Ectodermal cell (in vitro differentiated cells): ENCODE measurements around the gene TNS1.

Experiments used
- H3K27ac ChIP-seq: 2 replicates; pipeline ENCODE4 v1.7.0; 2013; ENCODE audit warnings: mild to moderate bottlenecking, low read depth, low read length; ENCODE audit not compliant: insufficient read depth, poor library complexity, severe bottlenecking
- H3K27me3 ChIP-seq: 2 replicates; pipeline ENCODE4 v1.7.0; 2013; ENCODE audit warnings: mild to moderate bottlenecking, low read length; ENCODE audit not compliant: insufficient read depth, control insufficient read depth, poor library complexity, severe bottlenecking
- H3K36me3 ChIP-seq: one replicate; pipeline ENCODE4 v1.7.0; 2013; ENCODE audit warnings: low read length; ENCODE audit not compliant: control insufficient read depth, insufficient read depth
- H3K4me1 ChIP-seq: one replicate; pipeline ENCODE4 v1.7.0; 2013; ENCODE audit warnings: low read length; ENCODE audit not compliant: control insufficient read depth, insufficient read depth
- H3K4me3 ChIP-seq: 2 replicates; pipeline ENCODE4 v1.7.0; 2013; ENCODE audit warnings: low read depth, low read length, control low read depth; ENCODE audit not compliant: insufficient read depth
- H3K9me3 ChIP-seq: 2 replicates; pipeline ENCODE4 v1.7.0; 2013; ENCODE audit warnings: mild to moderate bottlenecking, low read length, moderate library complexity; ENCODE audit not compliant: control insufficient read depth
- WGBS, 2 experiments: methylation state at CpG; one replicate each; pipeline ENCODE4 v1.1.7; 2013; ENCODE audit warnings: missing lambda C conversion rate in 2 of 2; 5-methylcytosine and 5-hydroxymethylcytosine counted together

The TNS1 gene

DNA sequence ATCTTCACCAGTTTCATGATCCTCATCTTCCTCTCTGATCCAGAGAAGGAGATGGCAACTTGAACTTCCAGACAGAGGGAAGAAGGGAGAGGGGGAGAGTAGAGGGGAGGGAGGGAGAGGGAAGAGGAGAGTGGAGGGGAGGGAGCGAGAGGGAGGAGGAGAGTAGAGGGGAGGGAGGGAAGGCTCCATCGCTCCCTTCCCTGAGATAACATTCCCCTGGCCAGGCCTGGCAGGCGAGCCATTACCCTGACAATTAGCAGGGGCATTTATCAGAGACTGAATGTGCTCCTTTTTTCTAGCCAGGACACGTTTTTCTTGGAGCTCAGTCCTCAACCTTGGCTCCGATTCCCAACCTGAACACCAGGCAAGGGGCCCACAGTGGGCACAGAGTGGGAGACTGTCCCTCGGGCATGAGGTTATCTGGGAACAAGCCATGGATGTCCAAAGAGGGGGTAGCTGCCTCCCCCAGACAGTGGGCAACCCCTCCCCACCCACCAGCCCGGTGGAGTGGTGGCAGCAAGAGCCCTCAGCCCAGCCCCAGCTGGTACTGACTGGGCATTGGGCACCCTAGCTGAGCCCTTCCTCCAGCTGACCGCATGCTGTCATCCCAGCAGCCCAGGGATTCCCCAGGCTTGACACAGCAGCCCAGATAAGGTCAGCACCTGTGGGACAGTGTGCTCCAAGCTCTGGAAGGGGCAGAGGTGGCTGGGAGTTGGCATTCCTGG lies 81.8 kb downstream of the TNS1 start:
- Histone ChIP-seq H3K4me3 (no peak overlapping the region), H3K27me3 (peaks cover 10% of the 10 kb centered on the region), H3K27ac (no peak overlapping the region), H3K4me1 (peaks cover 34% of the 10 kb centered on the region), H3K9me3 (no peaks in the 10 kb centered on the region), H3K36me3 (no peaks in the 10 kb centered on the region)
- 49 to 54% methylated on average over 8 of the region's 8 CpGs for WGBS, 2 experiments

DNA sequence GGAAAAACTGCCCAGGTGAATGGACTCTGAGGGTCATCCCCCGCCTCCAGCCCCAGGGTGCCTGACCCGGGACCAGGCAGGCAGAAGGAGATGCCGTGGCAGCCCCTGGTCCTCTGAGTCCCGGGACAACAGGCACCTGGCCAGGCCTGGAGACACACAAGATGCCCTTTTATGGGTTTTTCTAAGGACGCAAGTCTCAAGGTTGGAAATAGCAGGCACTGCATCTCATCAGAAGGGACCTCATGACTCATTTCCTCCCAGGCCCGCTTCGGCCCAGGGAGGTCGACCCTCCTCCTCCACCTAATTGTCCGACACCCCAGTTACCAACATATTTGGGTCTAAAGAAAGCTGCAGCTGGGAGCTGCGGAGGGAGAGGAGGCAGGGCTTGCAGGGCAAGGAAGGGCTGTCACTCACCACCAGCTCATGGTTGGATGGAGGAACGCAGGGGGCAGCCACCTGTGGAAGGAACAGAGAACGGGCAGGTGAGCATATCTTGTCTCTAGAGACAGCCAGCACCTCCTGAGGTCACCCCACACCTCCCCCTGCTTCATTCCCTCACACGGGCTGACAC lies 82.9 kb downstream of the TNS1 start:
- H3K27ac ChIP-seq = no peak overlapping the region
- peaks cover 34% of the 10 kb centered on the region for H3K4me1 ChIP-seq
- H3K9me3 ChIP-seq = no peaks in the 10 kb centered on the region
- no peaks in the 10 kb centered on the region for H3K36me3 ChIP-seq
- WGBS, 2 experiments = 32 to 36% methylated on average over 13 of the region's 13 CpGs
- H3K27me3 ChIP-seq = peaks cover 10% of the 10 kb centered on the region
- no peak overlapping the region for H3K4me3 ChIP-seq

DNA sequence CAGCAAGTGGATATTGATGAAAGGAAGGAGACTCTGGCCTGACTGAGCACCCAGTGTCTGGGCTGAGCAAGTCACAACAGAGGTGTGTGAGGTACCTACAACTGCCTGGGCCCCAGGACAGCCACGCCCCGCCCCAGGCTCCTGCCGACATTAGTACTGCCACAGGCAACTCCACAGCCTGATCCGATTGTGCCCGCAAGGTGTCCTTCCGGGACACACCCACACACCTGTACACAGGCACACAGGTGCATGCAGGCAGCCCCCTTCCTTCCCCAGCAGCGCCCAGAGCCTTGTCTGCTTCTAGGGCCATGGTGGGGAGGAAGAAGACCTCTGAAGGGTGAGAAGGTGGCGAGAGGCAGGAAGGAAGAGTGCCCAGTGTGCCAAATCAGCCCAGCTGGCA lies 83.6 kb downstream of the TNS1 start:
- Histone ChIP-seq H3K27me3 (peaks cover 10% of the 10 kb centered on the region), H3K4me1 (peaks cover 34% of the 10 kb centered on the region), H3K27ac (no peak overlapping the region), H3K9me3 (no peaks in the 10 kb centered on the region), H3K4me3 (no peak overlapping the region), H3K36me3 (no peaks in the 10 kb centered on the region)
- WGBS, 2 experiments = 83 to 84% methylated on average over 8 of the region's 8 CpGs

DNA sequence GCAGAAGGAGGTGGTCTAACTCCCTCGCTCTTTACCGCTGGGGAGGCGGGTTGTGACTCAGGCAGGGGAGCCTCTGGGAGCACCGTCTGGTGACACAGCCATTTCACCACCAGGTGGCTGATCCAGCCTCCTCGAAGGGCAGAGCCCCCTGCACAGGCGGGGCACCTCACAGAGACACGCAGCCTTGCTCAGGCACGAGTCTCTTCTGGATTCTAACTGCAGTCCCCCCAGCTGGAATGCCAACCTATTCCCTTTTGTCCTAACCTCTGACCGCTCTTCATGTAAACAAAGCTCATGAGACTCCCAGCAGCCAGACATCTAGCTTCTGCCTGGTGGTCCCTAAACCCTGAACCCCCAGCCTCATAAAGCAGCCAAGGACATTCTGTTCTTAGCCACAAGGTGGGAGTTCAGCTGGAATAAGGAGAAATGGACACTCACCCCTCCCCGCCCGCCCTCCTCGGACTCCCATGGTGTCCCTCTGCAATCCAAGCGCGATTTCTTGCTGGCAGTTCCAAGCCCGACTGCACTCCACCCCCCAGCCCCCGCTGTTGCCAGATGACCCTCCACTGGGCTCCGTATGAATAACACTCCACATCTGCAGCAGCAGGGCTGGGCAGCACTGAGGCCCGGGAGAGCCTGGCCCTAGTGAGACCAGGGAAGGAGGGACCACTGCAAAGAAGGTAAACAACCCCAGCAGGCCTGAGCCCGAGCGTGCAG lies 84.3 kb downstream of the TNS1 start:
- Histone ChIP-seq H3K4me1 (peaks cover 34% of the 10 kb centered on the region), H3K4me3 (no peak overlapping the region), H3K27me3 (peaks cover 10% of the 10 kb centered on the region), H3K9me3 (no peaks in the 10 kb centered on the region), H3K36me3 (no peaks in the 10 kb centered on the region), H3K27ac (no peak overlapping the region)
- WGBS, 2 experiments = 15 to 17% methylated on average over 20 of the region's 20 CpGs

DNA sequence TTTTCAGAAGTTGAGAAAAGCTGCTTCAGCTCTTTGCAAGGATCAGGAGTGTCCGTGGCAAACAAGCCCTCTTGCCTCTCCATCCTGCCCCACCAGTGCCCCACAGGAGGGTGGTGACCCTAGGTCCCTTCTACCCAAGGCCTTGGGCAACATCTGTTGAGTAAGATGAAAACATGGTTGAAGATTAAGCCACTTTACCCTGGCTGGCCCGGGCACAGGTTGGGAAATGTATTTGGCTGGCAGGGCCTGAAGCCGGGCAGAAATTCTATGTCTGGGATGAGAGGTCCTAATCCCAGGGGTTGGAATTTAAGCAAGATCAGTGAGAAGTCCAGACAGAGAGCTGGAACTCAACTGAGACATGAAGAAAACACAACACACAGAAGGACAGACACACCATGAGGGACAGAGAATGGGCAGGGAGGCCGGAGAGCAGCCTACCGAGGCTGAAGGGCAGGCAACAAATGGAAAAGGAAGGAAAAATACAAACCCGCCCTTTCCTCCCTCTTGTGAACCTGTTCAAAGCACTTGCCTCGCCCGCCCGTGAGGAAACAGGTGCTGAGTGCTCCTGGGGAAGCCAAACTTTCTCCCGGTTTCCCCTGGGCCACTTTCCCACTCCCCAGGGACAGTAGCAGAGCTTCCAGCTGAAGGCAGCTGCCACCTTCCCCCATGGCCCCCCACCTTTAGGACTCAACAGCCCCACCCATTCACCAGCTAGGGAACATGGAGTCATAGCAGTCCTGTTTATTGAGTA lies 86.1 kb downstream of the TNS1 start:
- no peaks in the 10 kb centered on the region for H3K36me3 ChIP-seq
- no peak overlapping the region for H3K27ac ChIP-seq
- H3K9me3 ChIP-seq = no peaks in the 10 kb centered on the region
- 89 to 93% methylated on average over 10 of the region's 10 CpGs for WGBS, 2 experiments
- H3K27me3 ChIP-seq = peaks cover 13% of the 10 kb centered on the region
- no peak overlapping the region for H3K4me3 ChIP-seq
- peaks cover 37% of the 10 kb centered on the region for H3K4me1 ChIP-seq

DNA sequence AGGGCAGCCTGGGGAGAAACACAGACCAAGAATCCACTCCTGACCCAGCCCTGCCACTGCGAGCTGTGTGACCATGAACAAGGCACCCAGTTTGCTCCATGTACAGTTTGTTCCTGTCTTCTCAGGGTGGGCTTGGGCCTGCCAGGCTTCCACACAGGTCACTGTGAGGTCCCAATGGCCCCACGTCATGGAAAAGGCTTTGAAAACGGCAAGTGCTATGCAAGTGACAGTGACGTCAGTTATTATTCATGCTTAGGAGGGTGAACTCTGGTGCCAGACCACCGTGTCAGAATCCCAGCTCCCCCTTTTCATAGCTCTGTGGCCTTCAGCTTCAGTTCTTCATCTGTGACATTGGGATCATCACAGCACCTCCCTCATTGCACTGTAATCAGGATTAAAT lies 87.1 kb downstream of the TNS1 start:
- H3K36me3 ChIP-seq = no peaks in the 10 kb centered on the region
- H3K27ac ChIP-seq = no peak overlapping the region
- H3K4me1 ChIP-seq = peaks cover 30% of the 10 kb centered on the region
- H3K9me3 ChIP-seq = no peaks in the 10 kb centered on the region
- WGBS, 2 experiments = 87 to 91% methylated on average over 5 of the region's 5 CpGs
- H3K4me3 ChIP-seq = no peak overlapping the region
- H3K27me3 ChIP-seq = peaks cover 13% of the 10 kb centered on the region

DNA sequence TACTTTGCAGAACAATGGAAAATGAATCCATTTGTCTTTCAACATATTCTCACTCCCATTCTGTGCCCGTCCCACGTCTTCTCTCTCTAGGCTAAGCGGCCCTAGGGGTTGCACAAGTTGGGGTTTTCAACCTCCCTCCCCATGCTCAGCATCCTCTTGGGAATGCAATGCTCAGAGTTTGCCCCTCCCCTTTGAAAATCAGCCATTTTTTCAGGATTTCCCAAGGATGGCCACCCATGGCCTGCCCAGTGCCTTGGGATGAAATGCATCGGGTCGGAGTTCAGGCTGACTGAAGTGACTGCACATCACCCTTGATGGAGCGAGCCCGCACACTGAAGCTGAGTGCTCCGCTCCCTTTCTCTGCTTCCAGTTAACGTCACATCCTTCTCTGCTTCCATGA lies 87.9 kb downstream of the TNS1 start:
- H3K4me1 ChIP-seq = peaks cover 26% of the 10 kb centered on the region
- 93 to 96% methylated on average over 9 of the region's 9 CpGs for WGBS, 2 experiments
- no peak overlapping the region for H3K4me3 ChIP-seq
- no peaks in the 10 kb centered on the region for H3K36me3 ChIP-seq
- H3K27ac ChIP-seq = no peak overlapping the region
- no peaks in the 10 kb centered on the region for H3K9me3 ChIP-seq
- peaks cover 13% of the 10 kb centered on the region for H3K27me3 ChIP-seq

DNA sequence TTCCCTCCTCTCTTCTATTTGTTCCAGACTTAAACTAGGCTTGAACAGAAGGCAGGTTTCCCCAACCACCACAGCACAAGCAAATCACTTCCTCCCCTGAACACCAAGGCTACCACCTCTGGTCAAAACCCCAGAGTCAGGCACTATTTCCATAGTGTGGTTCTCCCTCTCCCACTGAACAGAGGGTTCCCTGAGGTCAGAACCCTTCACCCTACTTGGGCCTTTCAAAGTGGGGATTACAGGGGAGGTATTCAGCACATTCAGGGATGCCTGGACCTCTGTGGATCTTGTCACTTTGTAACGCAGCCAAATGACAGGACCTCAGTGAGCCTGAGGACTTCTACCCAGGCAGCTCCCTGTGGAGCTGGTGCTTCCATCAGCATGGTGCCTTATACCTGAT lies 88.7 kb downstream of the TNS1 start:
- H3K4me1 ChIP-seq = peaks cover 18% of the 10 kb centered on the region
- H3K27me3 ChIP-seq = peaks cover 9% of the 10 kb centered on the region
- no peak overlapping the region for H3K27ac ChIP-seq
- no peaks in the 10 kb centered on the region for H3K36me3 ChIP-seq
- no peaks in the 10 kb centered on the region for H3K9me3 ChIP-seq
- H3K4me3 ChIP-seq = no peak overlapping the region
- 84 to 85% methylated on average over 1 of the region's 1 CpG for WGBS, 2 experiments

DNA sequence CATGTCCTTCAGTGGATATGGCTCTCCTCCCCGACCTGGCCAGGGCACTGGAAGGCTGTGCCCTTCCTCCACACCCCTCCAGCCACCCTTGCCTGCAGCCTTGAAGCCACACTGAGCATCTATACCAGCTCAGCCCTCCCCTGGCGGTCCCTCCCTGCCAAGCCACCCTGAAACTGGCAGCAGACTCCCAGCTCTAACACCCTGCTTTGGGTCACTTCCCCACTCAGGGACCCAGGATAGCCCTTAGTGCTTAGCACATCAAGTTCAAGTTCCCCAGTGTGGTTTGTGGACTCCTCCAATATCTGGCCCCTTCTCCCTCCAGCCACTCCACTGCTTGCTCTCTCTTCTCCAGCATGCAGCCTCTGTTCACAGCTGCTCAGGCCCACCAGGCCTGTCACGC lies 89.4 kb downstream of the TNS1 start:
- H3K4me1 ChIP-seq = peaks cover 12% of the 10 kb centered on the region
- H3K9me3 ChIP-seq = no peaks in the 10 kb centered on the region
- peaks cover 7% of the 10 kb centered on the region for H3K27me3 ChIP-seq
- 82 to 85% methylated on average over 3 of the region's 3 CpGs for WGBS, 2 experiments
- no peak overlapping the region for H3K4me3 ChIP-seq
- H3K27ac ChIP-seq = no peak overlapping the region
- no peaks in the 10 kb centered on the region for H3K36me3 ChIP-seq
